LHCN-M2 (cell line): ENCODE data around the gene ZNF829. TPM values are rescaled to one million over a fixed set of nuclear protein-coding genes. Genes with fewer than 3 reads are reported as not detected.

ENCODE experiments used
- total RNA-seq: library from RNA; depleted of rRNA; stranded (reverse); fragments of >200 nt; gene quantifications from 2 replicates; pipeline ENCODE4 v1.2.3, GENCODE V29; 2014; rRNA removed

ZNF829 gene
- total RNA-seq, 1 experiment from 2014 or later: 5.5 TPM

Other genes starting within 250 kb of the ZNF829 start
- 13.2 and 14.0 TPM in 2 replicates for gene ZNF461, start 249.5 kb downstream of the ZNF829 start, total RNA-seq
- 5.1 TPM in 2 replicates for gene ZNF567, start 228.7 kb downstream of the ZNF829 start, total RNA-seq
- gene ZNF850, start 143.5 kb downstream of the ZNF829 start, total RNA-seq: 6.9 and 10.3 TPM in 2 replicates
- gene ZNF790, start 77.9 kb downstream of the ZNF829 start, total RNA-seq: 6.3 and 8.3 TPM in 2 replicates
- 1.5 and 2.6 TPM in 2 replicates for gene ZNF345, start 65.4 kb downstream of the ZNF829 start, total RNA-seq
- 10.8 and 11.3 TPM in 2 replicates for gene ZNF568, start within 50 bp of the ZNF829 start, total RNA-seq
- gene ZNF420, start 162.1 kb upstream of the ZNF829 start, total RNA-seq: 7.0 and 9.1 TPM in 2 replicates